ENCODE results near the gene CD1C.
A peak's percentile ranks its signal among the peaks of the same experiment; 100 is the strongest.
"Not testable (repeated sequence)": the region's sequence is repeated elsewhere in the genome, so short reads cannot be mapped to it uniquely, and the experiment has no call there.

CD1C gene

GRCh38 chr1:158289811-158290210 lies at the start of gene CD1C:
CD1C (plus strand) TSS chr1:158289923; CDS start chr1:158290065, 142 bp downstream.
- DNase-seq (ENCODE audit: extremely low read depth in 1 of 2, low read depth in 1 of 2) = no peak

- DNase-seq (ENCODE audit: extremely low read depth in 1 of 2, low read depth in 1 of 2) = no peak
Measured at GRCh38 chr1:158246650-158247049, 43.1 kb upstream of the CD1C start.

GRCh38 chr1:158248118-158248517 lies 41.6 kb upstream of the CD1C start:
- DNase-seq (ENCODE audit: extremely low read depth in 1 of 2, low read depth in 1 of 2) = peak in 1 of 2 donors; percentile 2

GRCh38 chr1:158248771-158249170 lies 41.0 kb upstream of the CD1C start:
- DNase-seq (ENCODE audit: extremely low read depth in 1 of 2, low read depth in 1 of 2) = no peak

GRCh38 chr1:158249646-158250045 lies 40.1 kb upstream of the CD1C start:
- no peak for DNase-seq (ENCODE audit: extremely low read depth in 1 of 2, low read depth in 1 of 2)

- no peak for DNase-seq (ENCODE audit: extremely low read depth in 1 of 2, low read depth in 1 of 2)
Measured at GRCh38 chr1:158251163-158251562, 38.6 kb upstream of the CD1C start.

GRCh38 chr1:158255656-158256055 lies 34.1 kb upstream of the CD1C start:
- DNase-seq (ENCODE audit: extremely low read depth in 1 of 2, low read depth in 1 of 2) = no peak

GRCh38 chr1:158256747-158257146 lies 33.0 kb upstream of the CD1C start:
- not testable (repeated sequence) for DNase-seq (ENCODE audit: extremely low read depth in 1 of 2, low read depth in 1 of 2)

GRCh38 chr1:158257888-158258287 lies 31.8 kb upstream of the CD1C start:
- DNase-seq (ENCODE audit: extremely low read depth in 1 of 2, low read depth in 1 of 2) = no peak

GRCh38 chr1:158259117-158259516 lies 30.6 kb upstream of the CD1C start:
- no peak for DNase-seq (ENCODE audit: extremely low read depth in 1 of 2, low read depth in 1 of 2)

- no peak for DNase-seq (ENCODE audit: extremely low read depth in 1 of 2, low read depth in 1 of 2)
Measured at GRCh38 chr1:158272681-158273080, 17.0 kb upstream of the CD1C start.

- DNase-seq (ENCODE audit: extremely low read depth in 1 of 2, low read depth in 1 of 2) = no peak
Measured at GRCh38 chr1:158274797-158275196, 14.9 kb upstream of the CD1C start.

- not testable (repeated sequence) for DNase-seq (ENCODE audit: extremely low read depth in 1 of 2, low read depth in 1 of 2)
Measured at GRCh38 chr1:158282421-158282820, 7.3 kb upstream of the CD1C start.

- DNase-seq (ENCODE audit: extremely low read depth in 1 of 2, low read depth in 1 of 2) = no peak
Measured at GRCh38 chr1:158283965-158284364, 5.8 kb upstream of the CD1C start.

GRCh38 chr1:158285756-158286241 lies 3.9 kb upstream of the CD1C start:
- DNase-seq (ENCODE audit: extremely low read depth in 1 of 2, low read depth in 1 of 2) = peak in 1 of 2 donors; percentile 9

- DNase-seq (ENCODE audit: extremely low read depth in 1 of 2, low read depth in 1 of 2) = no peak
Measured at GRCh38 chr1:158286487-158286886, 3.2 kb upstream of the CD1C start.

- no peak for DNase-seq (ENCODE audit: extremely low read depth in 1 of 2, low read depth in 1 of 2)
Measured at GRCh38 chr1:158286941-158287346, 2.8 kb upstream of the CD1C start.

- no peak for DNase-seq (ENCODE audit: extremely low read depth in 1 of 2, low read depth in 1 of 2)
Measured at GRCh38 chr1:158290321-158290844, 660 bp downstream of the CD1C start.

GRCh38 chr1:158295791-158296190 lies 6.1 kb downstream of the CD1C start:
- DNase-seq (ENCODE audit: extremely low read depth in 1 of 2, low read depth in 1 of 2) = no peak

- DNase-seq (ENCODE audit: extremely low read depth in 1 of 2, low read depth in 1 of 2) = no peak
Measured at GRCh38 chr1:158310623-158311022, 20.9 kb downstream of the CD1C start.

- DNase-seq (ENCODE audit: extremely low read depth in 1 of 2, low read depth in 1 of 2) = no peak
Measured at GRCh38 chr1:158311066-158311465, 21.3 kb downstream of the CD1C start.

- DNase-seq (ENCODE audit: extremely low read depth in 1 of 2, low read depth in 1 of 2) = no peak
Measured at GRCh38 chr1:158323866-158324265, 34.1 kb downstream of the CD1C start.

- no peak for DNase-seq (ENCODE audit: extremely low read depth in 1 of 2, low read depth in 1 of 2)
Measured at GRCh38 chr1:158324395-158324794, 34.7 kb downstream of the CD1C start.
